Measurements from ENCODE around the gene ISYNA1. TPM values are rescaled to one million over a fixed set of nuclear protein-coding genes. Genes with fewer than 3 reads are reported as not detected.

ISYNA1 gene
- total and polyA plus RNA-seq, 2 experiments from 2014 or later: 191 to 208 TPM

- TF ChIP-seq STAT1 (IDR thresholded peaks at IDR 0.05; ENCODE audit: unreplicated experiment) (no peak), ZNF462 (CRISPR knock-in tag; IDR thresholded peaks at IDR 0.05) (no peak), ZNF114 (CRISPR knock-in tag; IDR thresholded peaks at IDR 0.05) (no peak), EZH2 (IDR thresholded peaks at IDR 0.05; ENCODE audit: low read depth, unreplicated experiment) (no peak), JUNB (IDR thresholded peaks at IDR 0.05; ENCODE audit: unreplicated experiment) (no peak), ZNF331 (CRISPR knock-in tag; IDR thresholded peaks at IDR 0.05; ENCODE audit: low read depth) (no peak)
Measured at GRCh38 chr19:18396471-18397241, 41.3 kb downstream of the ISYNA1 start (continued).

GRCh38 chr19:18393836-18394235 is 44.1 kb downstream of the ISYNA1 start:
- Histone ChIP-seq H4K20me1 (replicated peaks; ENCODE audit: insufficient read depth) (no peaks in the 10 kb centered on the region), H2AFZ (no peak overlapping the region)
- H3K4me1 Mint-ChIP-seq: peaks cover 3% of the 10 kb centered on the region; the same call in 1 of the 3 replicates
- TF ChIP-seq CTCF (conservative IDR thresholded peaks at IDR 0.05; ENCODE audit: low read depth in 2 of 2) (no peak), ZNF462 (CRISPR knock-in tag; IDR thresholded peaks at IDR 0.05) (no peak)

More at GRCh38 chr19:18393836-18394235, 44.1 kb downstream of the ISYNA1 start:
- Mint-ChIP-seq H3K9me3 (no peaks in the 10 kb centered on the region), H3K4me3 (no peak overlapping the region), H3K27me3 (ENCODE audit: insufficient read depth, low read depth, poor library complexity) (peaks cover 24% of the 10 kb centered on the region), H3K27ac (no peak overlapping the region; the same call in 1 of the 2 replicates), H3K36me3 (ENCODE audit: low read depth) (peaks cover 11% of the 10 kb centered on the region)
- Histone ChIP-seq H3K36me3 (ENCODE audit: insufficient read depth) (no peaks in the 10 kb centered on the region), H3K27ac (ENCODE audit: low read depth) (no peak overlapping the region), H3K27me3 (ENCODE audit: insufficient read depth) (peaks cover 12% of the 10 kb centered on the region), H3F3A (replicated peaks; ENCODE audit: low read depth) (0 out of 2 replicates have a peak, but pooled peaks cover 12% of the 10 kb centered on the region), H3K4me2 (no peak overlapping the region), H3K4me3 (no peak overlapping the region), H3K79me2 (replicated peaks; ENCODE audit: insufficient read depth) (no peaks in the 10 kb centered on the region), H3K4me1 (ENCODE audit: insufficient read depth) (peaks cover 2% of the 10 kb centered on the region; the same call in 1 of the 2 replicates), H3K9me2 (ENCODE audit: insufficient read depth) (no peaks in the 10 kb centered on the region)
- DNase-seq (ENCODE audit: low spot score) (no peak), ATAC-seq (no peak)
